Neural progenitor cell (in vitro differentiated cells): ENCODE results near the gene PLEKHS1. TPM values are rescaled to one million over a fixed set of nuclear protein-coding genes. Genes with fewer than 3 reads are reported as not detected.

ENCODE experiments used
- DNase-seq: peaks from one replicate; pipeline ENCODE4 v3.0.0-alpha.2; 2016; ENCODE audit warnings: low spot score
- H2AFZ ChIP-seq: fragments of 200-600 bp; sonication (generic); replicated peaks from 2 replicates; pipeline ENCODE4 v1.6.1; 2016; ENCODE audit warnings: antibody characterized with exemption
- H3F3A ChIP-seq: fragments of 200-600 bp; sonication (generic); 2 replicates; pipeline ENCODE4 v1.6.1; 2016; ENCODE audit warnings: antibody characterized with exemption, low read depth
- H3K27ac ChIP-seq: fragments of 200-600 bp; sonication (generic); 2 replicates; pipeline ENCODE4 v1.5.1; 2016; ENCODE audit warnings: mild to moderate bottlenecking
- H3K27me3 ChIP-seq: fragments of 200-600 bp; sonication (generic); 2 replicates; pipeline ENCODE4 v1.6.1; 2016; ENCODE audit warnings: mild to moderate bottlenecking, moderate library complexity
- H3K36me3 ChIP-seq: fragments of 200-600 bp; sonication (generic); 2 replicates; pipeline ENCODE4 v1.5.1; 2016
- H3K4me1 ChIP-seq: fragments of 200-600 bp; sonication (generic); 2 replicates; pipeline ENCODE4 v1.6.1; 2016; ENCODE audit warnings: mixed run types
- H3K4me2 ChIP-seq: fragments of 200-600 bp; sonication (generic); 2 replicates; pipeline ENCODE4 v1.6.1; 2016
- H3K4me3 ChIP-seq: fragments of 200-600 bp; sonication (generic); 2 replicates; pipeline ENCODE4 v1.5.1; 2016
- H3K79me2 ChIP-seq: fragments of 200-600 bp; sonication (generic); 2 replicates; pipeline ENCODE4 v1.6.1; 2016; ENCODE audit warnings: low read depth
- H3K9ac ChIP-seq: fragments of 200-600 bp; sonication (generic); 2 replicates; pipeline ENCODE4 v1.6.1; 2016
- H3K9me3 ChIP-seq: fragments of 200-600 bp; sonication (generic); 2 replicates; pipeline ENCODE4 v1.5.1; 2016; ENCODE audit warnings: low read depth
- H4K20me1 ChIP-seq: fragments of 200-600 bp; sonication (generic); 2 replicates; pipeline ENCODE4 v1.6.1; 2016; ENCODE audit warnings: low read depth
- H3K27ac Mint-ChIP-seq: 3 replicates; pipeline ENCODE4 v1.8.0; 2021; ENCODE audit warnings: mixed read lengths
- H3K27me3 Mint-ChIP-seq: 2 replicates; pipeline ENCODE4 v1.8.0; 2022; ENCODE audit warnings: low read depth, mild to moderate bottlenecking, inconsistent platforms, moderate library complexity, mixed read lengths; ENCODE audit not compliant: insufficient read depth
- H3K36me3 Mint-ChIP-seq: 3 replicates; pipeline ENCODE4 v1.8.0; 2021; ENCODE audit warnings: mixed read lengths
- H3K4me1 Mint-ChIP-seq: 3 replicates; pipeline ENCODE4 v1.8.0; 2021; ENCODE audit warnings: mixed read lengths
- H3K4me3 Mint-ChIP-seq: 3 replicates; pipeline ENCODE4 v1.8.0; 2021; ENCODE audit warnings: mild to moderate bottlenecking, moderate library complexity, mixed read lengths
- H3K9me3 Mint-ChIP-seq: 3 replicates; pipeline ENCODE4 v1.8.0; 2020; ENCODE audit warnings: mixed read lengths
- CTCF ChIP-seq: fragments of 200-600 bp; sonication (generic); IDR thresholded peaks from 2 replicates; pipeline ENCODE4 v1.5.1; 2017; ENCODE audit warnings: antibody characterized with exemption, mild to moderate bottlenecking
- EZH2 ChIP-seq: fragments of 200-600 bp; sonication (generic); IDR thresholded peaks from 2 replicates; pipeline ENCODE4 v1.6.1; 2017; ENCODE audit warnings: antibody characterized with exemption, mild to moderate bottlenecking, moderate library complexity
- EZH2phosphoT487 ChIP-seq: fragments of 200-600 bp; sonication (generic); IDR thresholded peaks from 2 replicates; pipeline ENCODE4 v1.6.1; 2017; ENCODE audit warnings: antibody characterized with exemption
- total RNA-seq: library from RNA; depleted of rRNA; stranded (reverse); fragments of >200 nt; gene quantifications from 2 replicates; pipeline ENCODE4 v1.2.3, GENCODE V29; 2015; ENCODE audit warnings: low replicate concordance

The PLEKHS1 gene
- total RNA-seq, 1 donor from 2014 or later: not detected

- no peaks in the 10 kb centered on the region for H3K79me2 ChIP-seq
- Mint-ChIP-seq H3K27ac (peak overlapping the region; percentile 86), H3K36me3 (peaks cover 7% of the 10 kb centered on the region), H3K27me3 (no peaks in the 10 kb centered on the region), H3K4me3 (no peak overlapping the region), H3K9me3 (no peaks in the 10 kb centered on the region), H3K4me1 (peaks cover 39% of the 10 kb centered on the region)
- H3K9me3 ChIP-seq: no peaks in the 10 kb centered on the region
- no peak overlapping the region for H3K4me3 ChIP-seq
- H3K4me1 ChIP-seq: peaks cover 36% of the 10 kb centered on the region
- no peak overlapping the region for H3K9ac ChIP-seq
- peak overlapping the region; percentile 56 for H3K4me2 ChIP-seq
- no peaks in the 10 kb centered on the region for H3K27me3 ChIP-seq
- no peak for TF ChIP-seq EZH2phosphoT487
- TF ChIP-seq CTCF: no peak
- no peak for TF ChIP-seq EZH2
- H3K27ac ChIP-seq: peak overlapping the region; percentile 18
- H3K36me3 ChIP-seq: no peaks in the 10 kb centered on the region
- peaks cover 7% of the 10 kb centered on the region for H4K20me1 ChIP-seq
- peak; percentile 29 for DNase-seq
- peaks cover 19% of the 10 kb centered on the region for H3F3A ChIP-seq
- no peak overlapping the region for H2AFZ ChIP-seq
Measured at GRCh38 chr10:113711142-113711541, 40.3 kb upstream of the PLEKHS1 start.

- Mint-ChIP-seq H3K27ac (no peak overlapping the region), H3K36me3 (peaks cover 7% of the 10 kb centered on the region), H3K27me3 (no peaks in the 10 kb centered on the region), H3K4me3 (no peak overlapping the region), H3K4me1 (peaks cover 39% of the 10 kb centered on the region), H3K9me3 (no peaks in the 10 kb centered on the region)
- H3K9ac ChIP-seq: no peak overlapping the region
- no peaks in the 10 kb centered on the region for H3K9me3 ChIP-seq
- no peak for DNase-seq
- H3K36me3 ChIP-seq: no peaks in the 10 kb centered on the region
- peaks cover 36% of the 10 kb centered on the region for H3K4me1 ChIP-seq
- H3K4me2 ChIP-seq: no peak overlapping the region
- no peak for TF ChIP-seq EZH2phosphoT487
- TF ChIP-seq EZH2: no peak
- TF ChIP-seq CTCF: no peak
- H3K79me2 ChIP-seq: no peaks in the 10 kb centered on the region
- H2AFZ ChIP-seq: no peak overlapping the region
- peaks cover 19% of the 10 kb centered on the region for H3F3A ChIP-seq
- peaks cover 7% of the 10 kb centered on the region for H4K20me1 ChIP-seq
- no peak overlapping the region for H3K4me3 ChIP-seq
- H3K27me3 ChIP-seq: no peaks in the 10 kb centered on the region
- H3K27ac ChIP-seq: peak overlapping the region; percentile 18
Measured at GRCh38 chr10:113712024-113712423, 39.5 kb upstream of the PLEKHS1 start.

GRCh38 chr10:113712755-113713639 lies 38.5 kb upstream of the PLEKHS1 start:
- H3K4me3 ChIP-seq: no peak overlapping the region
- TF ChIP-seq EZH2: no peak
- TF ChIP-seq CTCF: no peak
- no peak for TF ChIP-seq EZH2phosphoT487
- Mint-ChIP-seq H3K27ac (no peak overlapping the region), H3K4me1 (peaks cover 39% of the 10 kb centered on the region), H3K9me3 (no peaks in the 10 kb centered on the region), H3K36me3 (peaks cover 9% of the 10 kb centered on the region), H3K4me3 (no peak overlapping the region), H3K27me3 (no peaks in the 10 kb centered on the region)
- H4K20me1 ChIP-seq: peaks cover 7% of the 10 kb centered on the region
- DNase-seq: peak; percentile 12
- H3K4me2 ChIP-seq: no peak overlapping the region
- no peaks in the 10 kb centered on the region for H3K27me3 ChIP-seq
- H3K27ac ChIP-seq: no peak overlapping the region
- H2AFZ ChIP-seq: no peak overlapping the region
- H3K4me1 ChIP-seq: peaks cover 36% of the 10 kb centered on the region
- no peaks in the 10 kb centered on the region for H3K9me3 ChIP-seq
- no peaks in the 10 kb centered on the region for H3K79me2 ChIP-seq
- H3F3A ChIP-seq: peaks cover 19% of the 10 kb centered on the region
- no peaks in the 10 kb centered on the region for H3K36me3 ChIP-seq
- H3K9ac ChIP-seq: no peak overlapping the region
